Ectodermal cell (in vitro differentiated cells): ENCODE results near the gene LRRC8D.
"Not testable (repeated sequence)": the region's sequence is repeated elsewhere in the genome, so short reads cannot be mapped to it uniquely, and the experiment has no call there.

Source experiments
- H3K27ac ChIP-seq: 2 replicates; pipeline ENCODE4 v1.7.0; 2013; ENCODE audit warnings: mild to moderate bottlenecking, low read depth, low read length; ENCODE audit not compliant: insufficient read depth, poor library complexity, severe bottlenecking
- H3K27me3 ChIP-seq: 2 replicates; pipeline ENCODE4 v1.7.0; 2013; ENCODE audit warnings: mild to moderate bottlenecking, low read length; ENCODE audit not compliant: insufficient read depth, control insufficient read depth, poor library complexity, severe bottlenecking
- H3K36me3 ChIP-seq: one replicate; pipeline ENCODE4 v1.7.0; 2013; ENCODE audit warnings: low read length; ENCODE audit not compliant: control insufficient read depth, insufficient read depth
- H3K4me1 ChIP-seq: one replicate; pipeline ENCODE4 v1.7.0; 2013; ENCODE audit warnings: low read length; ENCODE audit not compliant: control insufficient read depth, insufficient read depth
- H3K4me3 ChIP-seq: 2 replicates; pipeline ENCODE4 v1.7.0; 2013; ENCODE audit warnings: low read depth, low read length, control low read depth; ENCODE audit not compliant: insufficient read depth
- H3K9me3 ChIP-seq: 2 replicates; pipeline ENCODE4 v1.7.0; 2013; ENCODE audit warnings: mild to moderate bottlenecking, low read length, moderate library complexity; ENCODE audit not compliant: control insufficient read depth
- whole genome bisulfite sequencing, 2 experiments: methylation state at CpG; one replicate each; pipeline ENCODE4 v1.1.7; 2013; ENCODE audit warnings: missing lambda C conversion rate in 2 of 2; 5-methylcytosine and 5-hydroxymethylcytosine counted together

LRRC8D gene

GRCh38 chr1:89973471-89974127 is 152.8 kb downstream of the LRRC8D start:
- 74 to 94% methylated on average over 8 of the region's 8 CpGs for WGBS, 2 experiments
- Histone ChIP-seq H3K9me3 (no peaks in the 10 kb centered on the region), H3K36me3 (no peaks in the 10 kb centered on the region), H3K4me3 (no peak overlapping the region), H3K27me3 (no peaks in the 10 kb centered on the region), H3K27ac (no peak overlapping the region), H3K4me1 (no peaks in the 10 kb centered on the region)

GRCh38 chr1:89974256-89974655 is 153.4 kb downstream of the LRRC8D start:
- H3K4me3 ChIP-seq: no peak overlapping the region
- H3K9me3 ChIP-seq: no peaks in the 10 kb centered on the region
- no peaks in the 10 kb centered on the region for H3K4me1 ChIP-seq
- H3K27me3 ChIP-seq: no peaks in the 10 kb centered on the region
- WGBS, 2 experiments: 97 to 98% methylated on average over 4 of the region's 4 CpGs
- H3K36me3 ChIP-seq: no peaks in the 10 kb centered on the region
- H3K27ac ChIP-seq: no peak overlapping the region

- no peak overlapping the region for H3K27ac ChIP-seq
- H3K36me3 ChIP-seq: no peaks in the 10 kb centered on the region
- H3K4me1 ChIP-seq: no peaks in the 10 kb centered on the region
- WGBS, 2 experiments: 82 to 88% methylated on average over 3 to 4 of the region's 4 CpGs
- no peak overlapping the region for H3K4me3 ChIP-seq
- no peaks in the 10 kb centered on the region for H3K27me3 ChIP-seq
- no peaks in the 10 kb centered on the region for H3K9me3 ChIP-seq
Measured at GRCh38 chr1:89974696-89975470, 154.1 kb downstream of the LRRC8D start.

GRCh38 chr1:89975540-89976125 is 154.8 kb downstream of the LRRC8D start:
- no peak overlapping the region for H3K27ac ChIP-seq
- H3K27me3 ChIP-seq: no peaks in the 10 kb centered on the region
- H3K4me1 ChIP-seq: no peaks in the 10 kb centered on the region
- H3K4me3 ChIP-seq: no peak overlapping the region
- no peaks in the 10 kb centered on the region for H3K9me3 ChIP-seq
- no peaks in the 10 kb centered on the region for H3K36me3 ChIP-seq
- WGBS, 2 experiments: 89 to 97% methylated on average over 4 of the region's 4 CpGs

GRCh38 chr1:89978755-89979154 is 157.9 kb downstream of the LRRC8D start:
- Histone ChIP-seq H3K27me3 (no peaks in the 10 kb centered on the region), H3K9me3 (no peaks in the 10 kb centered on the region), H3K4me1 (no peaks in the 10 kb centered on the region), H3K36me3 (no peaks in the 10 kb centered on the region), H3K4me3 (no peak overlapping the region), H3K27ac (no peak overlapping the region)
- WGBS, 2 experiments: 92% methylated on average over 1 of the region's 1 CpG; no CpG with 5 or more reads in 1 of the 2 experiments

- Histone ChIP-seq H3K9me3 (no peaks in the 10 kb centered on the region), H3K4me3 (no peak overlapping the region), H3K36me3 (no peaks in the 10 kb centered on the region), H3K27me3 (no peaks in the 10 kb centered on the region), H3K4me1 (no peaks in the 10 kb centered on the region), H3K27ac (no peak overlapping the region)
- 75 to 80% methylated on average over 4 of the region's 4 CpGs for WGBS, 2 experiments
Measured at GRCh38 chr1:89980605-89981004, 159.8 kb downstream of the LRRC8D start.

- H3K4me1 ChIP-seq, H3K36me3 ChIP-seq, H3K9me3 ChIP-seq, H3K4me3 ChIP-seq, H3K27me3 ChIP-seq, H3K27ac ChIP-seq: not testable (repeated sequence)
- 85 to 92% methylated on average over 1 of the region's 2 CpGs for WGBS, 2 experiments
Measured at GRCh38 chr1:89982846-89983245, 162.0 kb downstream of the LRRC8D start.

GRCh38 chr1:89984564-89985116 is 163.8 kb downstream of the LRRC8D start:
- WGBS, 2 experiments: 96 to 97% methylated on average over 28 to 33 of the region's 33 CpGs
- H3K4me3 ChIP-seq, H3K9me3 ChIP-seq, H3K27ac ChIP-seq, H3K4me1 ChIP-seq, H3K27me3 ChIP-seq, H3K36me3 ChIP-seq: not testable (repeated sequence)

- Histone ChIP-seq H3K9me3 (no peaks in the 10 kb centered on the region), H3K4me1 (no peaks in the 10 kb centered on the region), H3K27ac (no peak overlapping the region), H3K36me3 (no peaks in the 10 kb centered on the region), H3K27me3 (no peaks in the 10 kb centered on the region), H3K4me3 (no peak overlapping the region)
Measured at GRCh38 chr1:89986020-89986419, 165.2 kb downstream of the LRRC8D start.
